Colonic mucosa (tissue), 4 donors: ENCODE measurements around the gene DNAJA2. TPM values are rescaled to one million over a fixed set of nuclear protein-coding genes. Genes with fewer than 3 reads are reported as not detected.

Experiments used
- DNase-seq: peaks from one replicate; pipeline ENCODE4 v3.0.0-alpha.2; 2020
- H3K27ac ChIP-seq: fragments of 200-600 bp; one replicate; pipeline ENCODE4 v1.8.0; 2021
- H3K27me3 ChIP-seq: fragments of 200-600 bp; one replicate; pipeline ENCODE4 v1.8.0; 2021
- H3K36me3 ChIP-seq: fragments of 200-600 bp; one replicate; pipeline ENCODE4 v1.8.0; 2021
- H3K4me1 ChIP-seq: fragments of 200-600 bp; one replicate; pipeline ENCODE4 v1.8.0; 2021; ENCODE audit warnings: mild to moderate bottlenecking
- H3K4me3 ChIP-seq: fragments of 200-600 bp; one replicate; pipeline ENCODE4 v1.8.0; 2021
- H3K9ac ChIP-seq, 2 donors: one replicate each; pipeline ENCODE4 v1.7.0; 2013; ENCODE audit warnings: control low read depth in 2 of 2, low read depth in 2 of 2, low read length in 2 of 2
- H3K9me3 ChIP-seq: fragments of 200-600 bp; one replicate; pipeline ENCODE4 v1.8.0; 2021
- CTCF ChIP-seq: fragments of 200-600 bp; IDR thresholded peaks from one replicate; pipeline ENCODE4 v1.8.0; 2022; ENCODE audit warnings: antibody characterized with exemption, mild to moderate bottlenecking
- intact Hi-C: fragments of 100-400 bp; cut with DNase I; formaldehyde crosslinking; loops from one replicate; pipeline ENCODE4 v1.14.1; 2022
- total RNA-seq, 2 donors: library from RNA; stranded (reverse); fragmentation: NEBNext Ultra II Directional in 1 of 2; extraction: Animal tissue kit (Norgen Biotek cat#: 25700) in 1 of 2; gene quantifications; one replicate each; pipeline ENCODE4 v1.2.1, GENCODE V29; 2021
- donor health status: healthy.
- donor health status: DM: no; HTN: no; CAD: no.
- donor health status: DM: no; HTN: no; CAD: no.

DNAJA2 gene
- total RNA-seq, 2 donors from 2014 or later, result 58.2 to 70.4 TPM

DNA sequence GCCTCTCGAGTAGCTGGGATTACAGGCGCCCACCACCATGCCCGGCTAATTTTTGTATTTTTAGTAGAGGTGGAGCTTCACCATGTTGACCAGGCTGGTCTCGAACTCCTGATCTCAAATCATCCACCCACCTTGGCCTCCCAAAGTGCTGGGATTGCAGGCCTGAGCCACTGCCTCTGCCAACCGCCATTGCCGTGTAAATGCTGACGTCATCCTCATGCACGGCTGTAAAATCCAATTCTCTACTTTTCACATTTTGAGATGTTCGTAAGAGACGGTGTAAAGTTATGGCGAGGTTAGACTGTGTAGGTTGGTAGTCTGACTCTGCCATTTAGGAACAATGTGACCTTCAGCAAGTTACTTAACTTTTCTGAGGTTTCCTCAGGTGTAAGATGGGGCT lies 1.7 kb upstream of the DNAJA2 start:
- TF ChIP-seq CTCF, result no peak
- Histone ChIP-seq H3K4me3 (no peak overlapping the region), H3K27me3 (no peaks in the 10 kb centered on the region), H3K9me3 (no peaks in the 10 kb centered on the region), H3K9ac (no peak overlapping the region), H3K27ac (no peak overlapping the region), H3K4me1 (no peaks in the 10 kb centered on the region), H3K36me3 (no peaks in the 10 kb centered on the region)
- DNase-seq, result no peak
- intact Hi-C loops, result no loop called here

GRCh38 chr16:46974352-46974751 lies 878 bp upstream of the DNAJA2 start:
- Histone ChIP-seq H3K27ac (peak overlapping the region; percentile 91), H3K36me3 (peaks cover 3% of the 10 kb centered on the region), H3K4me1 (no peaks in the 10 kb centered on the region), H3K4me3 (peak overlapping the region; percentile 88), H3K9me3 (no peaks in the 10 kb centered on the region), H3K27me3 (no peaks in the 10 kb centered on the region), H3K9ac (peak overlapping the region; percentile 87 to 95)
- DNase-seq, result no peak
- intact Hi-C loops, result no loop called here
- TF ChIP-seq CTCF, result no peak

DNA sequence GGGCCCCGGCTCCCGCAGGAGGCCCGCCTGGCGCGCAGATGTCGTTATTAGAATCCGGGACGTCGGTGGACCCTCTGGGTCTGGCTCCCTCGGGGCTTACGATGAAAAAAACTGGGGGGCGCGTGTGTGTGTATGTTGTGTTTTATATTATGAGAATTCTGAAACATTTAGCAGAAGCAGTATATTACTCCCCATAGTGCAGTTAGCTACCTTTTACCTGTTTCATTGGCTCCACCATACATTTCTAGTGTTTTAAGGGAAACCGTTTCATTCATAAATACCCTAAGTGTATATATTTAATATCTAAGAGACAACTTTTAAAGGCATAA lies 486 bp upstream of the DNAJA2 start:
- Histone ChIP-seq H3K36me3 (peaks cover 7% of the 10 kb centered on the region), H3K9me3 (no peaks in the 10 kb centered on the region), H3K27ac (peak overlapping the region; percentile 91), H3K4me3 (peak overlapping the region; percentile 88), H3K4me1 (no peaks in the 10 kb centered on the region), H3K9ac (peak overlapping the region; percentile 87 to 95), H3K27me3 (no peaks in the 10 kb centered on the region)
- no peak for TF ChIP-seq CTCF
- intact Hi-C loops, result no loop called here
- no peak for DNase-seq

DNA sequence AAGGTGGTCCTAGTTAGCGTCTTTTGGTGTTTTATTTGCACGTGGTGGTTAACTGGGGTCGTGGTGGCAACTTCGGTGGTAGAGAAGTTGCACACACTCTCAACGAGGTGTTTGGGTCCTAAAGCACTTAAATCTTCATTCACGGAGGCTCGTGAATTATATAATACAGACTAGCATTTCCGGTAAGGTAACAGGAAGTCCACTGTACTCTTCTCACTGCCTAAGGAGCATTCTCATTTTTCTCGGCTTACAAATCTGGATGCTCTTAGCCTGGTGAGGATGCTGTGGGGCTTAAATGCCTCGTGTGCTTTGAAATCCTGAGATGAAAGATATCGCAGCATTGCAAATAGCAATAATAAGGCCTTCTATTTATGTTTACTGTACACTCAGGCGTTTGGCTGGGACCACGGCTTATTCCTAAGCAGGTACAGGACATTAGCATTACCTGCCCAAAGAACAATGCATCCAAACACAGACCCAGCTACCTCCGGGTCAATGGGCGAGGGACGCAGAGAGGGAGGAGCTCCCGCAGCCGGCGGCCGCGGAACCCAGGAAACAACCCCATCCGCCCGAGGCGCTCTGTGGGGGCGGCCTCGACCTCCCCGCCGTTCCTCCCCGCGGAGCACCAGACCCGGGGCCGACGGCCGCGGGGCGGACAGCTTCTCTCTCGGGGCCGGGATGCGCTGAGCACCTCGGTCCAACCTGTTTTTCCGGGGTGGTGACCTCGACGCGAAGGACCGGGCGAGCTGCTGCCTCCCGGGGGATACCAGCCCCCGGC lies 856 bp downstream of the DNAJA2 start:
- peak; percentile 53 for DNase-seq
- intact Hi-C loops, result no loop called here
- H3K27ac ChIP-seq, result peak overlapping the region; percentile 91
- peak overlapping the region; percentile 87 to 95 for H3K9ac ChIP-seq
- peak overlapping the region; percentile 88 for H3K4me3 ChIP-seq
- no peaks in the 10 kb centered on the region for H3K4me1 ChIP-seq
- H3K36me3 ChIP-seq, result peaks cover 18% of the 10 kb centered on the region
- no peak for TF ChIP-seq CTCF
- H3K9me3 ChIP-seq, result no peaks in the 10 kb centered on the region
- no peaks in the 10 kb centered on the region for H3K27me3 ChIP-seq

DNA sequence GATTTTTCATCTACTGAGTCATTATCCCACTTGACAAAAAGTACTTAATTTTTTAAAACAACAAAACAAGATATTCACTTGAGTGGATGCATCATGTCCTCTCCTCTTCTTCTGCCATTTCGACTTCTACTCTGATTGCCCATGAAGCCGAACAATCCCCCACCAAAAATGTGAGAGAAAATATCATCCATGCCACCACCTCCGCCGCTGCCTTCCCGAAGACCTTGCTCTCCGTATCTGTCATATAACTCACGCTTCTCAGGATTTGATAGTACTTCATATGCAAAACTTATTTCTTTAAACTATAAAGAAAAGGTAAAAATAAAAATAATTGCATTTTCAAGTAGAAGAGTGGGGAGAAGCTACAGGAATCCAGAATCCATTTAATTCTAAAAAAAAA lies 2.2 kb downstream of the DNAJA2 start:
- Histone ChIP-seq H3K9ac (no peak overlapping the region), H3K4me1 (no peaks in the 10 kb centered on the region), H3K27me3 (no peaks in the 10 kb centered on the region), H3K4me3 (no peak overlapping the region), H3K9me3 (no peaks in the 10 kb centered on the region), H3K27ac (no peak overlapping the region), H3K36me3 (peaks cover 31% of the 10 kb centered on the region)
- TF ChIP-seq CTCF, result no peak
- intact Hi-C loops, result no loop called here
- no peak for DNase-seq
